ENCODE data around the gene NPY4R2. TPM values are rescaled to one million over a fixed set of nuclear protein-coding genes. Genes with fewer than 3 reads are reported as not detected.
"Not testable (repeated sequence)": the region's sequence is repeated elsewhere in the genome, so short reads cannot be mapped to it uniquely, and the experiment has no call there.

Gene NPY4R2
- total and polyA plus RNA-seq, 10 of the 15 experiments (the other 5 are each of a cell fraction or from before 2014, with no cell fraction given): not detected

- FAIRE-seq; SMC1A ChIA-PET (ENCODE audit: uncharacterized antibody, unreplicated experiment); H4K20me1 ChIP-seq (ENCODE audit: control insufficient read depth, insufficient read depth); H2AFZ ChIP-seq (ENCODE audit: control insufficient read depth, low read depth, low read length); H3K27me3 ChIP-seq (replicated peaks in 1 of 2; ENCODE audit: control insufficient read depth in 2 of 2, insufficient read depth in 2 of 2, low read length in 1 of 2); BruUV-seq (replicated peaks); H3K4me3 ChIP-seq; H3K79me2 ChIP-seq (ENCODE audit: control insufficient read depth, insufficient read depth, low read length); H3K9me3 ChIP-seq (replicated peaks; ENCODE audit: control insufficient read depth, insufficient read depth, low read length); H3K9ac ChIP-seq (ENCODE audit: control insufficient read depth, insufficient read depth, low read length); CTCF ChIA-PET; RAD21 ChIA-PET (ENCODE audit: unreplicated experiment); H3K36me3 ChIP-seq (ENCODE audit: control insufficient read depth in 2 of 2, insufficient read depth in 2 of 2, low read length in 1 of 2); H3K4me2 ChIP-seq (ENCODE audit: control insufficient read depth, insufficient read depth); POLR2A ChIA-PET; DNase-seq (ENCODE audit: low read depth, low spot score); in situ Hi-C loops (cut with MboI); intact Hi-C loops (cut with micrococcal nuclease; ENCODE audit: unreplicated experiment); H3K4me1 ChIP-seq (ENCODE audit: control insufficient read depth, insufficient read depth, low read length); H3K27ac ChIP-seq (ENCODE audit: control insufficient read depth, insufficient read depth): not testable (repeated sequence)
- WGBS (ENCODE audit: insufficient coverage, insufficient replicate concordance, low lambda C conversion rate, missing lambda C conversion rate): 7% methylated on average over 4 of the region's 6 CpGs
- peak; percentile 89 for ATAC-seq
These were observed 50.5 kb downstream of the NPY4R2 start for GRCh38 chr10:47968988-47969387.

- H3K4me3 ChIP-seq; RAD21 ChIA-PET (ENCODE audit: unreplicated experiment); H3K4me1 ChIP-seq (ENCODE audit: control insufficient read depth, insufficient read depth, low read length); H4K20me1 ChIP-seq (ENCODE audit: control insufficient read depth, insufficient read depth); H3K4me2 ChIP-seq (ENCODE audit: control insufficient read depth, insufficient read depth); H3K9ac ChIP-seq (ENCODE audit: control insufficient read depth, insufficient read depth, low read length); in situ Hi-C loops (cut with MboI); intact Hi-C loops (cut with micrococcal nuclease; ENCODE audit: unreplicated experiment); SMC1A ChIA-PET (ENCODE audit: uncharacterized antibody, unreplicated experiment); H3K9me3 ChIP-seq (replicated peaks; ENCODE audit: control insufficient read depth, insufficient read depth, low read length); H3K27me3 ChIP-seq (replicated peaks in 1 of 2; ENCODE audit: control insufficient read depth in 2 of 2, insufficient read depth in 2 of 2, low read length in 1 of 2); ATAC-seq; FAIRE-seq; H3K79me2 ChIP-seq (ENCODE audit: control insufficient read depth, insufficient read depth, low read length); POLR2A ChIA-PET; H3K36me3 ChIP-seq (ENCODE audit: control insufficient read depth in 2 of 2, insufficient read depth in 2 of 2, low read length in 1 of 2); H3K27ac ChIP-seq (ENCODE audit: control insufficient read depth, insufficient read depth); H2AFZ ChIP-seq (ENCODE audit: control insufficient read depth, low read depth, low read length); BruUV-seq (replicated peaks); CTCF ChIA-PET; DNase-seq (ENCODE audit: low read depth, low spot score): not testable (repeated sequence)
- WGBS (ENCODE audit: insufficient coverage, insufficient replicate concordance, low lambda C conversion rate, missing lambda C conversion rate): 89% methylated on average over 2 of the region's 3 CpGs
These were observed 51.6 kb downstream of the NPY4R2 start for GRCh38 chr10:47970047-47970446.

- CTCF ChIA-PET; H3K4me3 ChIP-seq; in situ Hi-C loops (cut with MboI); H3K27me3 ChIP-seq (replicated peaks in 1 of 2; ENCODE audit: control insufficient read depth in 2 of 2, insufficient read depth in 2 of 2, low read length in 1 of 2); DNase-seq (ENCODE audit: low read depth, low spot score); H3K4me1 ChIP-seq (ENCODE audit: control insufficient read depth, insufficient read depth, low read length); H3K27ac ChIP-seq (ENCODE audit: control insufficient read depth, insufficient read depth); intact Hi-C loops (cut with micrococcal nuclease; ENCODE audit: unreplicated experiment); H2AFZ ChIP-seq (ENCODE audit: control insufficient read depth, low read depth, low read length); SMC1A ChIA-PET (ENCODE audit: uncharacterized antibody, unreplicated experiment); BruUV-seq (replicated peaks); H3K36me3 ChIP-seq (ENCODE audit: control insufficient read depth in 2 of 2, insufficient read depth in 2 of 2, low read length in 1 of 2); FAIRE-seq; H3K9me3 ChIP-seq (replicated peaks; ENCODE audit: control insufficient read depth, insufficient read depth, low read length); H3K79me2 ChIP-seq (ENCODE audit: control insufficient read depth, insufficient read depth, low read length); H4K20me1 ChIP-seq (ENCODE audit: control insufficient read depth, insufficient read depth); H3K9ac ChIP-seq (ENCODE audit: control insufficient read depth, insufficient read depth, low read length); ATAC-seq; RAD21 ChIA-PET (ENCODE audit: unreplicated experiment); H3K4me2 ChIP-seq (ENCODE audit: control insufficient read depth, insufficient read depth); POLR2A ChIA-PET: not testable (repeated sequence)
- WGBS (ENCODE audit: insufficient coverage, insufficient replicate concordance, low lambda C conversion rate, missing lambda C conversion rate): no CpG with 5 or more reads among the region's 5 CpGs
These were observed 53.1 kb downstream of the NPY4R2 start for GRCh38 chr10:47971598-47971997.

GRCh38 chr10:47972077-47972476 lies 53.6 kb downstream of the NPY4R2 start:
- H4K20me1 ChIP-seq (ENCODE audit: control insufficient read depth, insufficient read depth); H3K27me3 ChIP-seq (replicated peaks in 1 of 2; ENCODE audit: control insufficient read depth in 2 of 2, insufficient read depth in 2 of 2, low read length in 1 of 2); BruUV-seq (replicated peaks); H3K4me1 ChIP-seq (ENCODE audit: control insufficient read depth, insufficient read depth, low read length); H3K4me2 ChIP-seq (ENCODE audit: control insufficient read depth, insufficient read depth); H3K4me3 ChIP-seq; H3K27ac ChIP-seq (ENCODE audit: control insufficient read depth, insufficient read depth); intact Hi-C loops (cut with micrococcal nuclease; ENCODE audit: unreplicated experiment); in situ Hi-C loops (cut with MboI); H3K36me3 ChIP-seq (ENCODE audit: control insufficient read depth in 2 of 2, insufficient read depth in 2 of 2, low read length in 1 of 2); SMC1A ChIA-PET (ENCODE audit: uncharacterized antibody, unreplicated experiment); CTCF ChIA-PET; FAIRE-seq; H3K79me2 ChIP-seq (ENCODE audit: control insufficient read depth, insufficient read depth, low read length); H3K9me3 ChIP-seq (replicated peaks; ENCODE audit: control insufficient read depth, insufficient read depth, low read length); POLR2A ChIA-PET; H3K9ac ChIP-seq (ENCODE audit: control insufficient read depth, insufficient read depth, low read length); RAD21 ChIA-PET (ENCODE audit: unreplicated experiment); DNase-seq (ENCODE audit: low read depth, low spot score); ATAC-seq; H2AFZ ChIP-seq (ENCODE audit: control insufficient read depth, low read depth, low read length): not testable (repeated sequence)
- WGBS (ENCODE audit: insufficient coverage, insufficient replicate concordance, low lambda C conversion rate, missing lambda C conversion rate): no CpG with 5 or more reads among the region's 2 CpGs
